Medulla oblongata (tissue), 1 donor: ENCODE measurements around the gene RSAD2.

Experiments
- DNase-seq: peaks from one replicate; pipeline ENCODE4 v3.0.0-alpha.2; 2015; ENCODE audit errors: extremely low spot score

RSAD2 gene

DNA sequence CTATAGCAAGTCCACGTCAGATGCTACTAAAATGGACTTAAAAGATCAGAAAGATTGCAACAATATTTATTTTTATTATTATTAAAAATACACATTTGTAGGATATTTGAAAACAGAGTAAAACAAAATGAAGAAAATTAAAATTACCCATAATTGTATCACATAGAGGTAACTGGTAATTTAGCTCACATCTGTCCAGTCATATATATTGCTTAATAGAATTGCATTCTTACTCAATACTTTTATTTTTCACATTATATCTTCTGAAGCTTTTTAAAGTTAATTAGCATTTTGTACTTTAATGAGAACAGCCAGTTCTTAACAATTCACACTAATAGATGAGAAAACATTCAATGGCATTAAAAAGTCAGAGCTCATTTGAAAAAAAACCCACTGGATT, 28.1 kb downstream of the RSAD2 start:
- DNase-seq: no peak

DNA sequence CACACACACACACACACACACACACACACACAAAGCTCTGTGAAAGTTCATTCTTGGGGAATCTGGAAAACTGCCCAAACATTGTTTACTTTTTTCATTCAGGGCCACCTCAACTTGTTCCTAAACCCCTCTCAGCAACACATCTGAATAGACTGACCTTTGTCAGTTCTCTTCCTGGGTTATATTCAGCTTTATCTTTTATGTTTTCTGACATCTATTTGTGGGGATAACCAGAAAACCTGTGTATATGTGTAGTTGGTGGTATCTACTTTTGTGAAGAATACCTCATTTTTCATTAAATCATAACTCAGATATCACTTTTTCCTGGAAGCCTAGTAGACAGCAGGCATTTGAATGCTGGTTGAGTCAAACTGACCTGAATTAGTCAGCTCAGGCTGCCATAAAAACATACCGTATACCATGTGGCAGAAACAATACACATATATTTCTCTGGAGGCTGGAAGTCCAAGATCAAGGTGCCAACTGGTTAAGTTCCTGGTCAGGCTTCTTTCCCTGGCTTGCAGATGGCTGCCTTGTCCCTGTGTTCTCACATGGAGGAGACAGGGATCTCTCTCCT, 28.7 kb downstream of the RSAD2 start:
- no peak for DNase-seq

DNA sequence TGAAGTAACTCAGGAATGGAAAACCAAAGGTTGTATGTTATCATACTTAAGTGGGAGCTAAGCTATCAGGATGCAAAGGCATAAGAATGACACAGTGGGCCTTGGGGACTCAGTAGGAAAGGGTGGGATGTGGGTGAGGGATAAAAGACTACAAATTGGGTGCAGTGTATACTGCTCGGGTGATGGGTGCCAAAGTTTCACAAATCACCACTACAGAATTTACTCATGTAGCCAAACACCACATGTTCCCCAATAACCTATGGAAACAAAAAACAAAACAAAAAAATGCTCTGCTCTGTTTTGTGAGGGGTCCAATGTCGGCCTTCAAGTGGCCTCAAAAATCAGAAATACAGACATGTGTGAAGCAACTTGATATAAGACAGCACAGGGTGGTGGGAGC, 30.7 kb downstream of the RSAD2 start:
- no peak for DNase-seq

DNA sequence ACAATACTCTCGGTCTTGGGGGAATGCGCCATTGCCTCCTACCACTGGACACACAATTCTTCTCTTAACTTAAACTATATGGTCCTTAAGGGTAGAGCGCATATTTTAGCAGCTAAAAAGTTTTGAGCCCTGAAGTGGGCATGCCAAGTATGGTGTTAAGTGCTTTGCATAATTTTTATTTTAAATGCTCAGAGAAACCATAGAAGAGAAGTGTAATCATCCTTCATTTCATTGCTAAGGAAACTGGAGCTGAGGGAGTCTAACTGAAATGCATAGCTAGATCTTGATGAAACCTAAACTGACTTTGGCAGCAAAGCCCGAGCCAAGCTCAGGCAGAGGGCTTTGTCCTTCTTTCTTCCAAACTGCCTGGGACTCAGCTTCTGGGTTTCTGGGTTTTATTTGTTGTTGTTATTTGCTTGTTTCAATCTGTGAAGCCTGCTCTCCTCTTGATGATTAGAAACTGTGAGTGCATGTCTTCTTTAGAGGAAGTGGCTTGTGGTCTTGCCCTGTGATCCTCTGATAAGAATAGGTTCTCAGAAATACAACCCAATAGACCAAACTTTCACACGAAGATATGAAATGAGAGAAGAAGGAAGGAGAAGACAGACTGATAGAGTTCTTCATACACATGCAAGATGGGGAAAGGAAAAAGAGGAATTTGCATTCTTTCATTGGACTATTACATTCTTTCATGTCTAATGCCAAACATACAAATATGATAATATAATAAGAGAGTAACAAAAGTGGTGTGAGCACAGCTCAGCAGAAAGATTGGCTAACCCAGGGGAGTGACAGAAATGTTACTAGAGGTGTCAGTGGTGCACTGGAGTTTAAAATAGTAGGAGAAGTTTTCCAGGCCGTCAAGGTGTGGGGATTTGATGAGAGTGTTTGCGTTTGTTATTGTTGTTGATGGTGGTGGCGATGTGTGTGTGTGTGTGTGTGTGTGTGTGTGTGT, 32.1 kb downstream of the RSAD2 start:
- no peak for DNase-seq

DNA sequence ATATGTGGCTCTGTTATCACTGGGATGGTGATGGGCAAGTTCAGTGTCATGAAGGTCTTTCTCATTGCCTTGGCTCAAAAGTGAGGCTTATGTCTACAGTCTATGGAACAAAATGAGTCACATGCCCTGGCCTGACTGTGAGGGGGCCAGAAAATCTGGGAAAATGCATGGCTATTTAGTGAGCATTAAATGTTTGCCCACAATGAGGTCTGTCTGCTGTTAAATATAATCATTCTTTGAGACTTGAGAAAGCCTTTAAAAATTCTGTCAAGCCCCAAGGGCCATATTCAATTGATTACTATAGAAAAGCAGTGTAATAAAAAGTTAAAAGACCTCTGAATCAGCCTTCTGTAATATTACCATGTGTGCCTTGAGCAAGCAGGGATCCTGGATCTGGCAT, 34.1 kb downstream of the RSAD2 start:
- DNase-seq: no peak

DNA sequence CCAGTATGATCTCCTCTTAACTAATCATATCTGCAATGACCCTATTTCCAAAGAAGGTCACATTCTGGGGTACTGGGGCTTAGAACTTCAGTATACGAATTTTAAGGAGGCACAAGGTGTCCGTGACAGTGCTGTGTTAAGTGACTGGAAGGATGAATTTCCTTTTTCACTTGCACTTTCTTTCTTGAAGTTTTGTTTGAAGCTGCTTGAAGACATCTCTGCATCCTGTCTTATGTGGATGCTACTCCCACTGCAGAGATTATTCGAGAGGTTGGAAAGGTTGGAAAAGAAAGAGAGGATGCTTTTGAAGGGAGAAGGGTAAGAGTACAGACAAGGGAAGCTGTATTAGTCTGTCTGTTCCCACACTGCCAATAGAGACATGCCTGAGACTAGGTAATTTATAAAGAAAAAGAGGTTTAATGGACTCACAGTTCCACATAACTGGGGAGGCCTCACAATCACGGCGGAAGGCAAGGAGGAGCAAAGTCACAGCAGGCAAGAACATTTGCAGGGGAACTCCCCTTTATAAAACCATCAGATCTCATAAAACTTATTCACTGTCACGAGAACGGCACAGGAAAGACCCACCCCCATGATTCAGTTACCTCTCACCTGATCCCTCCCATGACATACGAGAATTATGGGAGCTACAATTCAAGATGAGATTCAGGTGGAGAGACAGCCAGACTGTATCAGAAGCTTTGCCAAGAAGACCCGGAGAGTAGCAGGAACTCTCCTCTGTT, 36.0 kb downstream of the RSAD2 start:
- no peak for DNase-seq

DNA sequence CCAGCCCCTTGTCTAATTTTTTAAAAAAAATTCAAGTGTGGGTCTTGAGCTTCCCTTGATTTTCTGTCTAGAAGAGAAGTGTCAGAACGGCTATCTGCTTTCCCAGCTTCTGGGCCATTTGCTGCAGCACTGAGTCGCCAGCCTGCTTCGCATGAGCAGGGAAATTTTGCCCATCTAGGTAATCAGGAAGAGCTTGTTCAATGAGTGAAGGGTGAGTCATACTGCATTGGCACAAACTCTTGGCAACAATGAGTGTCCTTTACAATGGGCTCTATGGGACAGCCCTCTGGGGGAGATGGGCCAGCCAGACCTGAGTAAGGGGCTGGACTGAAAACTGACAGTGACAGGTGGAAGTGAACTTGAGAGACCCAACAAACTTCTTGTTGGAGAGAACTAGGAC, 37.3 kb downstream of the RSAD2 start:
- DNase-seq: no peak

DNA sequence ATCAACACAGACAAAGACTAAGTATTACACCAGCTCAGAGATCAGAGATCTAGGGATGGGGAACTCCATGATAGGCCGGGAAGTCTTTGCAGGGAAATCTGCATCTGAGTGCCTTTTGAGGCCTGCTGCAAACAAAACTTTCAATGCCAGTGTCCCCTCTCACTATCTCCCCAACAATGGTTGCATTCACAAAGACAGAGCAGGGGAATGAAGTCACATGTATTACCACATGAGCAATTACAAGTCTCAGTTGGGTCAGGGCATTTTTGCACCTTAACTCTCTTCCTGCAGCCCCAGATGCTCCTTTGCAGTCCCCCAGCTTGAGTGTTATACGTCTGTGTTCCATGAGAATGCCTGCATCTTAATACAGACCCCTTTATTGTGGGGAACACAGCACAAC, 37.8 kb downstream of the RSAD2 start:
- peak; percentile 84 for DNase-seq

DNA sequence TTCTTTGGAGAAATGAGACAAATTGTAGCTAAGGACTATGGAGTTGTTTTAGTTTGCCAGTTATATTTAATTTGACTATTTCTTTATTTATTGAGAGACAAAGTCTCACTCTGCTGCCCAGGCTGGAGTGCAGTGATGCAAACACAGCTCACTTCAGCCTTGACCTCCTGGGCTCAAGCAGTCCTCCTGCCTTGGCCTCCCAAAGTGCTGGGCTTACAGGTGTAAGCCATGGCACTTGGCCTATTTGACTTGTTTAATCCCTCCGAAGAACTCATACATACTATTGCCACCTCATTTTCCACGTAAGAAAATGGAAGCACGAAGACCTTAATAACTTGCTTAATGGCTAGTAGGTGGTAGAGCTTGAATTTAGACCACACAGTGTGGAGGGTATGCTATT, 38.6 kb downstream of the RSAD2 start:
- DNase-seq: no peak

DNA sequence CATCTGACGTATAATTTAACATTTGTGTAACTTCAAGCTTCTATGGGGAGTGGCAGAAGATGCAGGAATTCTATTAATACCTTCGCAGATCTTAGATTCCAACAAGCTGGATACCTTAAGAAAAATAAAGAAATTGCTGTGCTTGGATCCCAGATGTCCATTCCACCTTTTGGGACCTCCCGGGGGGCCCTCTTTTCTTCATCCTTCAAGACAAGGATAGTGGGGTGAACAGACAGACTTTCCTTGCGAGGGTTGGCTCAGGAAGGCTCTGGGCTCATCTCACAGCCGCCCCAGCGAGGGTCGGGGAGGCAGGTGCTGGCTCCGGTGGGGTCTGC, 39.1 kb downstream of the RSAD2 start:
- no peak for DNase-seq

DNA sequence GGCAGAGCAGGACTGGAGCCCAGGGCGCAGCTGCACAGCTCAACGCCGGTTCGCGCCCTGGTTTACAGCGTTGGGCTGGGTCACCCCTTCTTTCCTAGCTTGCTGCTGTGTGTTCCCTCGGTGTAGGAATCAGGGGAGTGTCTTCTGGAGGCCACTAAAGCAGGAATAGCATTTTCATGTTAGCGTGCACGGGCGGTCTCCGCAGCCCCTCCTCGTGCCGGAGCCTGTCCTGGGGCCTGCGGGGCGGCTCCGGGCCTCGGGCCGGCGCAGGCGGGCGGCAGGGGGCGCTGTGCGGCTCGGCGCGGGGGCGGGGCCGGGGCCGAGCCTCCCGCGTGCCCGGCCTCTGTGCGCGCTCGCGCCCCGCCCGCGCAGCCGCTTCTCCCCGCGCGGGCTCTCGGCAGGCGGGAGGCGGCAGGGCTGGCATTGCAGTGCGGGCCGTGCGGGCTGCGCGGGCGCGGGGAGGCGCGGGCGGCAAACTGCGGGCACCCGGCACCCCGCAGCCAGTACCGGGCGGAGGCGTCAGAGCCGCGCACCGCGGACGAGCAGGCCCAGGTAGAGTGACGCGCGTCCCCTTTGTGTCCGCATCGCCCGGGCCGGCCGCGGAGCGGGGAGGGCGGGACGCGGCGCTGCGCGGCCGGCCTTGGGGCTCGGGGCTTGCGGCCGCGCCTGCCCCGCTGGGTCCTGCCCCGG, 39.6 kb downstream of the RSAD2 start, which contains the start of gene RNF144A:
Gene RNF144A, plus strand, starts transcription at position 342 of the 690 bp plus-strand sequence. CDS start 79,515 bp downstream, outside the sequence.
- DNase-seq: peak; percentile 76

DNA sequence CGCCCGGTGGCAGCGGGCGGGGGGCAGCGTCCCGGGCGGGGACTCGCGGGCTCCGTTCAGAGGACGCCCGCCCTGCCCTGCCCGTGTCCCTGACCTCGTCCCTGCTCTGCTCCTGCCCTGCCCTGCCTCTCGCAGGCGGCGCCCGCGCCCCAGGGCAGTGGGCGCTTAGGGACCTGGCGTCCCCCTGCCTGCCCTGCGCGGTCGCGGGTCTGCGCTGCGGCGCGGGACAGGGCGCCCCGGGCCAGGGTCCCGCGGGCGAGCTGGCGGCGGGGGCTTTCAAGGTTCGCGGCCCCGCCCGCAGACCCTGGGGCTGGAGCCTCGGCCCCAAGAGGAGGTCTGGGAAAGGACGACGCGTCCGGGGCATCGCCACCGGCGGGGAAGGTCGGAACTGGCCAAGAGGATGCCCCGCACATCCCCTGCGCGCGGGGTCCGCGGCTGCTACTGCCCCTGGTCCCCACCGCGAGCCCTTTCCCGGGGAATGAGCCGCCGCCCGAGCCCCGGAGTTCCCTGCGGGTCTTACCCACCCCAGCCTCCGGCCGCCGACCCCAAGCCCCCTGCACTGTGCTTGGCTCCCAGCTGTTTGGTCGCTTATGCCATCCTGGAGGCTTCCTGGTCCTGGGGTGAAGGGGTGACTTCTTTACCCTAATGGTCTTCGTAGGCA, 40.3 kb downstream of the RSAD2 start:
- DNase-seq: no peak

DNA sequence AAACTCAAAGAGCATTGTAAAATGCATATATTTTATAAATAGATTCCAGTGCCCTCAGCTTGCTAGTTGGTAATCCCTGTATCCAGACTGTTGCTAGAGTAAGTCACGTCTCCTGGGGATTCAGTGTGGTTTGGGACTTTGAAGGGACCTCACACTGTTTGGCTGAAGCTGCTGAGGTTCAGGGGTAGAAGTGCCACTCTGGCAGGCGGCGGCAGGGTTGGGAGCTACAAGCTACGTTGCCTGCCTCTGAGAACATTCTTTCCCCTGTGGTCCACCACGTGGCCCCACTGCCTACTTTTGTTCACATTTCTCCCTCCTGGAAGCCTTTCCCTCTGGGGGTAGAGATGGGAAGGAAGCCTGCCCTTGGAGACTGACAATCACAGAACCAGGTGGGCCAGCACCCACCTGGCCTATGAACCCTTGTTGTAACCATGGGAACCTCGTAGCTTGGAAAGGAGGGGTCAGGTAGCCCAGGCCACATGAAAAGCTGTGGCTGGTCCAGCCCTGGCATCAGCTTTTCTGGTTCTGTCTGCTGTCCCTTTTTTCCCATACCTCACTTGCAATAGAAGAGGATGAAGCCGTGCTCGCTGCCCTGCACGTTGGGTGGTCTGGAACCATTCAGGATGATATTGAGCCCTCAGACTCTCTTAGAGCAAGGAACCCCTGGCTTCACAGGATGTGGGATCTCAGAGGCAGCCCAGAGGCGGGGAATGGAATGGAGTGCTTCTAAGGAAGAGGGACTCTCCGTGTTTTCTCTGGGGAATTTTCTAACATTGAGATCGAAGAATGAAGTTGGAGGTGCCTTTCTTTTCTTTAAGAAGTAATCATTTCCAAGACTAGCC, 42.5 kb downstream of the RSAD2 start:
- no peak for DNase-seq

DNA sequence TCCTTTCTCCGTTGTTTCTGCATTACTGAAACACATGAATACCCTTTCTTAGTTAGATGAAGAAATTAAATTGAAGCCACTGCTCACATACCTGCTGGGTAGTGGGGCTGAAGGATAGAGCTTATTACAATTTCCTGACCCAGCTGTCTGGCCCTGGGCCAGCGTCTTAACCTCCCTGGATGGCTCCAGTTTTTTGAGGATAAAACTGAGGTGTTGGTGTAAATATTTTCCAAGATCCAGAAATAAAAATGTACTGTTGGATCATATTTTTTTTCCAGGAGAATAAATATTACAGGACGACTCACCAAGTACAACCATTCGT, 43.1 kb downstream of the RSAD2 start:
- DNase-seq: no peak

DNA sequence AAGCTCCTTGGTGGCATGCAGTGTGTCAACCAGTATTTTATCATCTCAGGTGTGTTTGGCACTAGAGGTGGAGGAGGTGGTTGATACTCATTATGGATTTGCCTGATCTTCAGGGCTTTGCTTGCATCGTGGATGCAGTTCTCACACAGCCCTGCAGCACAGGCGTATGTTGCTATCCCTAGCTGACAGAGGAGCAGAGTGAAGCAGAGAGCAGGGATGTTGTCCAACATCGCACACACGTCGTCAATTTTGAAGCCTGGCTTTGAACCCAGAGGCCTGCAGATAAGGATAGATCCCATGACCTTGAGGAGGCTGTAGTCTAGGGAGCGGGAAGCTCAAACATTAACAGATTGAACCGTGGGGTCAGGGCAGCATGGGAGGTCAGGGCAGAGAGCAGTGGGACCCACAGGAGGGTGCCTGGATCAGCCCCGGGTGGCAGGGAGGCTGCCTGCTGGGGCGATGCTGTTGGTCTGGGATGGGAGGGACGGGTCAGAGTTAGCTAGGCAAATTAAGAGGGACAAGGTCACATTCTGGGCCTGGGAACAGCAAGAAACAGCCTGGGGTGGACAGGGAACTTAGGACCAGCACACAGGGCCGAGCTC, 43.8 kb downstream of the RSAD2 start:
- DNase-seq: no peak

DNA sequence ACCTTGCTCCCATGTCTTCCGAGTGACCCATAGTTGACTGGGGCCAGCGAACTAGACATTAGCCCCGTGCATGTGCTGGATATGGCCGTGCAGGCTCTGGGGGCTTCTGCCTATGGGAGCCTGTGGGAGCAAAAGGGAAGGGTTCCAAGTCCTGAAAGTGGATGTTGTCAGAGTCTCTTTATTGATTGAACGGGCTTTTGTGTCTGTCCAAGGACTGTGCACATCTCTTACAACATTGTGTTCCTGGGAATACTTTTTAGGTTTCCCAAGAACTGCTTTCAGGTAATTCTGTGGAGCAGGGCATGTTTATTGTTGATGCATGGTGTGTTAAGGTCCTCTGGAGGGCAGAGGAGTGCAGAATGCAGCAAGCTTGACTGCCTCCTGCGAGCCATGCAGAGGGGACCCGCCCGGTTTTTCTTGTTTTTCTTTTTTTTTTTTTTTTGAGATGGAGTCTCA, 44.7 kb downstream of the RSAD2 start:
- no peak for DNase-seq

DNA sequence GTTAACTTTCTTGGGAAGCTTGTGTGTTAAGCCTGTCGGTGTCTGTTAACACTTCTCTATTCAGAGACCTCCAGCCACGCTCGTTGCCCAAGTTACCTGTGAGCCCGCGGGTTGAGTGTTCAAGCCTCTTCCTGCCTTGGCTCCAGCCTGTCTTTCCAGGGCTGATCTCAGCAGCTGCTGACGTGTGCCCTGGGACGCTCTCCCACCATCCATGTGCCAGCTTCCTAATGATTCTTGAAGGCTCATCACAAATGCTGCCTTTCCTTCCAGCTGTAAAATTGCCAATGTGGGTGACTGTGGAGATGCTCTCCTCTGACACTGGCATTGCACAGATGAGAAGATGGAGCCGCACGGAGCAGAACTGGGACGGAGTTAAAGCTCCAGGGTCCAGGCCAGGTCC, 45.7 kb downstream of the RSAD2 start:
- DNase-seq: no peak

DNA sequence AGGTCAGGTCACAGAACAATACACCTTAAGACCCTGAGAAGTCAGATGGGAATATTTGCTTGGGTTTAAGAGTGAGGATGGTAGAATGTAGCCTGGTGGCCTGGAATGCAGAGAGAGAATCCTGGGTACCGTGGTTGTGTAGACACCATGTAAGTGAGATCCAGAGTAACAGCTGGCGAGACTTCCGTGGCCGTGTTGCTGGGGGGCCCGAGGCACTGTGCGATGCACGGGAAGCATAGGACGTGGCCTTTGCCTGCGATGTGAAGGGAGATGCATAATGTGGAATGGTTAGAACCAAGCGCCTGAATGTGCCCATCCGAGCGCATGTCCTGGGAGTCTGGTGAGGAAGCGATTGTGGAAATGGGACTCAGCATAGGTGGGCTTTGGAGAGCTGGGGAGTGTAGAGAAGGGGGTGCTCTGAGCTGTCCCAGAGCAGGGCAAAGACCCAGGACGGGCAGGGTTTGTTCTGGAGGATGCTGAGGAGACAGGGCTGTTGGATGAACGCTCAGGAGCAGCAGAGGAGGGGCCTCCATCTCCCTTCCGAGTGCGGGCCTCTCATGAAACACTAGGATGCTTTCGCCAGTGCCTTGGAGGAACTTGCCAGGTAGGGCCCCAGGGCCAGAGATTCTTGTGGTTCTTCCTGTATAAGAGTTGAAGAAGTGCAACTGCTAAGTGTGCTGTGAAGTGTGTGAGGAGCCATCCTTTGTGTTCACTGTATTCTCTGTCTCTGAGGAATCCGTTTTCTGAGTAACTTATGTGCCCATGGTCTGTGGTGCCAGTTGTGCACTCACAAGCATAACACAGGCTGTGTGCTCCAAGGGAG, 46.7 kb downstream of the RSAD2 start:
- no peak for DNase-seq

DNA sequence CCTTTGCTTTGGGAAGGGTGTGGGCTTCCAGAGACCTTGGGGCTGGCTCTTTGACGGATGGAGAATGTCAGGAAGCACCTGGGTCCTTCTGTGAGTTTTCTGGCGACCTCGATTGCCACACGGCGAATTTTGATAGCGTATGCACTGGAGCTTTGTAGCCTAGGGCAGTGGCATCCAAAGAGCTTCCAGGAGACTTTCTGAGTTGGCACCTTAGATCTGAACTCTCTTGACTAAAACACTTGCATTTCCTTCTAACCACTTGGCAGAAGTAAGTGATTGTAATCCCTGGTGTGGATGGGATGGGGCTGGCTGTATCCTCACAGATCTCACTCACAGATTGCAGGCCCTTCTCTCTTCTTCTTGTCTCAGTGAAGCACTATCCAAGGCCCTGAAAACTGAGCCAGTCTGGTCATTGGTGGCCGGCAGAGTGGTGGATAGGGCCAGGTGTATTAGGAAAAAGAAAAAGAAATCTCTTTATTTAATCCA, 47.4 kb downstream of the RSAD2 start:
- no peak for DNase-seq
